CD4-positive, alpha-beta T cell (primary cell): ENCODE measurements around the gene MED15. TPM values are rescaled to one million over a fixed set of nuclear protein-coding genes. Genes with fewer than 3 reads are reported as not detected.

Experiments
- ATAC-seq: fragments of 200-7000 bp; cut with Tn5 transposase; one replicate; pipeline ENCODE4 v1.10.0; 2022; ENCODE audit warnings: mild to moderate bottlenecking; ENCODE audit not compliant: poor library complexity
- CTCF ChIA-PET: fragments of 350-600 bp; sonication (Branson Sonifier 250); formaldehyde crosslinking; loops from one replicate; lab custom pipeline; 2021; ENCODE audit warnings: antibody characterized with exemption, inconsistent platforms; lab: Charles Lee
- POLR2A ChIA-PET: fragments of 350-600 bp; sonication (Branson Sonifier 250); formaldehyde crosslinking; loops from one replicate; lab custom pipeline; 2021; ENCODE audit warnings: antibody characterized with exemption, inconsistent platforms; lab: Charles Lee
- DNase-seq, 14 experiments: peaks; one replicate each; pipeline ENCODE4 v3.0.0-alpha.2; 2013 to 2020; ENCODE audit warnings: mixed read lengths in 2 of 14
- H3K27ac ChIP-seq, 2 donors: one replicate each; pipeline versions ENCODE4 v1.5.1 to v1.7.0; 2013; ENCODE audit warnings: low read length in 2 of 2, low read depth in 1 of 2, mild to moderate bottlenecking in 1 of 2
- H3K27me3 ChIP-seq, 2 experiments: 1 replicate in 1 of 2; 2 replicates in 1 of 2; pipeline versions ENCODE4 v1.6.1 to v1.7.0; 2013; ENCODE audit warnings: low read length in 2 of 2, control low read depth in 1 of 2, mild to moderate bottlenecking in 1 of 2, moderate library complexity in 1 of 2; ENCODE audit not compliant: insufficient read depth in 2 of 2, control insufficient read depth in 1 of 2
- H3K36me3 ChIP-seq: one replicate; pipeline ENCODE4 v1.6.1; 2013; ENCODE audit warnings: low read length, control low read depth; ENCODE audit not compliant: insufficient read depth
- H3K4me1 ChIP-seq: one replicate; pipeline ENCODE4 v1.6.1; 2013; ENCODE audit warnings: low read length, control low read depth; ENCODE audit not compliant: insufficient read depth
- H3K4me3 ChIP-seq: one replicate; pipeline ENCODE4 v1.5.1; 2013; ENCODE audit warnings: mild to moderate bottlenecking, low read length, moderate library complexity
- H3K9me3 ChIP-seq, 2 experiments: 1 replicate in 1 of 2; 2 replicates in 1 of 2; pipeline versions ENCODE4 v1.6.1 to v1.7.0; 2013; ENCODE audit warnings: low read length in 2 of 2, mild to moderate bottlenecking in 2 of 2, control low read depth in 1 of 2, moderate library complexity in 1 of 2; ENCODE audit not compliant: control insufficient read depth in 1 of 2, insufficient read depth in 1 of 2
- H3K27ac Mint-ChIP-seq: one replicate; pipeline ENCODE4 v1.8.0; 2020; ENCODE audit warnings: mixed read lengths
- H3K27me3 Mint-ChIP-seq: one replicate; pipeline ENCODE4 v1.8.0; 2021; ENCODE audit warnings: mixed read lengths
- H3K36me3 Mint-ChIP-seq: one replicate; pipeline ENCODE4 v1.8.0; 2021; ENCODE audit warnings: low read depth, mixed read lengths
- H3K4me1 Mint-ChIP-seq: one replicate; pipeline ENCODE4 v1.8.0; 2021; ENCODE audit warnings: low read depth, mixed read lengths
- H3K4me3 Mint-ChIP-seq: one replicate; pipeline ENCODE4 v1.8.0; 2020; ENCODE audit warnings: mild to moderate bottlenecking, mixed read lengths
- H3K9me3 Mint-ChIP-seq: one replicate; pipeline ENCODE4 v1.8.0; 2020; ENCODE audit warnings: mixed read lengths
- intact Hi-C, 2 experiments: fragments of 100-400 bp; cut with DNase I in 1 of 2; cut with micrococcal nuclease in 1 of 2; formaldehyde crosslinking; loops; one replicate each; pipeline versions ENCODE4 v1.15.1 to v1.9.0; 2023 to 2025; cut with DNase I, micrococcal nuclease
- total RNA-seq, 174 experiments: library from RNA in 2 of 174; stranded (reverse) in 2 of 174; gene quantifications; one replicate each; pipeline ENCODE4 v1.2.3 and lab custom pipeline; 2021 to 2026
- TF ChIP-seq, protein P1 (sequence below): fragments of 200-600 bp; IDR thresholded peaks from one replicate; pipeline ENCODE4 v1.8.0; 2022; ENCODE audit warnings: antibody characterized with exemption, mild to moderate bottlenecking

MED15 gene
- total RNA-seq, 2 experiments from 2014 or later, result 181 to 191 TPM

DNA sequence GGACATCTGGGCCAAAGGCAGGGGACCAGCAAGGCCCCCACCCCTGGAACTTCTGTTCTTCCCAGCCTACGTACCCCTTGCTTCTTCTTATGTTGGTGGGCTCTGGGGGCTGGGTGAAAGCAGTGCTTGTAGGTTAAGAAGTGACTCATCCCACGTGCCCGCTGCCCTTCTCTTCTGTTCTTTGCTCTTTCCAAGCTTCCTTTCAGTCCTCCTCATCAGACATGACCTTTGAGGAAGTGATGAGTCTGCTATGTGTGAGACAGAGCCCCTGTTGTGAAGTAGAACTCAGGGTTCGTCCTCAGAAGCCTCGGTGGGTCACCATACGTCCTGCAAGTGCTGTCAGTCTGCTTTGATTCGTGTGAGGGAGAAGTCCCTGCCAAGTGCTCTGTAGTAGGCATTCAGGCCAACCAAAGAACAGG, 12.7 kb downstream of the MED15 start:
- Mint-ChIP-seq H3K4me1 (peaks cover 78% of the 10 kb centered on the region), H3K4me3 (no peak overlapping the region), H3K27me3 (no peaks in the 10 kb centered on the region), H3K27ac (peak overlapping the region; percentile 75), H3K36me3 (peaks cover 64% of the 10 kb centered on the region), H3K9me3 (no peaks in the 10 kb centered on the region)
- H3K27me3 ChIP-seq, result no peaks in the 10 kb centered on the region
- intact Hi-C loops, result loop anchor here in 1 of 2 experiments (5.0 kb wide), 1 partner anchor 47 kb away; no protein-coding TSS in a partner anchor
- ATAC-seq (no peak), DNase-seq (peak in 2 of 14 experiments; percentile 18 to 46)
- no peaks in the 10 kb centered on the region for H3K9me3 ChIP-seq
- ChIA-PET CTCF (interaction anchor here (0.8 to 1.3 kb wide), 3 partner anchors 25 to 44 kb away, joined by 3 to 4 read pairs (median 4); no protein-coding TSS in a partner anchor), POLR2A (interaction anchor here (0.9 kb wide), 1 partner anchor 44 kb away, joined by 3 read pairs; no protein-coding TSS in a partner anchor)
- H3K4me1 ChIP-seq, result peaks cover 76% of the 10 kb centered on the region
- no peak overlapping the region for H3K4me3 ChIP-seq
- H3K27ac ChIP-seq, result peak overlapping the region in 1 of 2 donors; percentile 33
- TF ChIP-seq, protein P1, sequence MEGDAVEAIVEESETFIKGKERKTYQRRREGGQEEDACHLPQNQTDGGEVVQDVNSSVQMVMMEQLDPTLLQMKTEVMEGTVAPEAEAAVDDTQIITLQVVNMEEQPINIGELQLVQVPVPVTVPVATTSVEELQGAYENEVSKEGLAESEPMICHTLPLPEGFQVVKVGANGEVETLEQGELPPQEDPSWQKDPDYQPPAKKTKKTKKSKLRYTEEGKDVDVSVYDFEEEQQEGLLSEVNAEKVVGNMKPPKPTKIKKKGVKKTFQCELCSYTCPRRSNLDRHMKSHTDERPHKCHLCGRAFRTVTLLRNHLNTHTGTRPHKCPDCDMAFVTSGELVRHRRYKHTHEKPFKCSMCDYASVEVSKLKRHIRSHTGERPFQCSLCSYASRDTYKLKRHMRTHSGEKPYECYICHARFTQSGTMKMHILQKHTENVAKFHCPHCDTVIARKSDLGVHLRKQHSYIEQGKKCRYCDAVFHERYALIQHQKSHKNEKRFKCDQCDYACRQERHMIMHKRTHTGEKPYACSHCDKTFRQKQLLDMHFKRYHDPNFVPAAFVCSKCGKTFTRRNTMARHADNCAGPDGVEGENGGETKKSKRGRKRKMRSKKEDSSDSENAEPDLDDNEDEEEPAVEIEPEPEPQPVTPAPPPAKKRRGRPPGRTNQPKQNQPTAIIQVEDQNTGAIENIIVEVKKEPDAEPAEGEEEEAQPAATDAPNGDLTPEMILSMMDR, result no peak
- peaks cover 33% of the 10 kb centered on the region for H3K36me3 ChIP-seq

- Histone ChIP-seq H3K4me1 (peaks cover 68% of the 10 kb centered on the region), H3K27me3 (no peaks in the 10 kb centered on the region), H3K9me3 (no peaks in the 10 kb centered on the region), H3K4me3 (no peak overlapping the region), H3K27ac (peak overlapping the region in 1 of 2 donors; percentile 42), H3K36me3 (peaks cover 44% of the 10 kb centered on the region)
- Mint-ChIP-seq H3K9me3 (no peaks in the 10 kb centered on the region), H3K27ac (peak overlapping the region; percentile 74), H3K27me3 (no peaks in the 10 kb centered on the region), H3K4me3 (peak overlapping the region; percentile 76), H3K36me3 (peaks cover 69% of the 10 kb centered on the region), H3K4me1 (peaks cover 78% of the 10 kb centered on the region)
- TF ChIP-seq, protein P1, result no peak
- no peak for DNase-seq
- intact Hi-C loops, result loop anchor here in 1 of 2 experiments (5.0 kb wide), 1 partner anchor 45 kb away; no protein-coding TSS in a partner anchor
- no peak for ATAC-seq
- CTCF ChIA-PET, result interaction anchor here (0.6 to 2.6 kb wide), 4 partner anchors 10 to 48 kb away, joined by 3 to 20 read pairs (median 4); no protein-coding TSS in a partner anchor
- POLR2A ChIA-PET, result interaction anchor here (1.0 to 3.4 kb wide), 3 partner anchors 35 to 58 kb away, joined by 4 to 17 read pairs (median 5); no protein-coding TSS in a partner anchor
Measured at GRCh38 chr22:20522134-20523004, 15.0 kb downstream of the MED15 start.

- Mint-ChIP-seq H3K4me1 (peaks cover 72% of the 10 kb centered on the region), H3K27me3 (no peaks in the 10 kb centered on the region), H3K27ac (peak overlapping the region; percentile 74), H3K9me3 (no peaks in the 10 kb centered on the region), H3K36me3 (peaks cover 68% of the 10 kb centered on the region), H3K4me3 (peak overlapping the region; percentile 68)
- Histone ChIP-seq H3K9me3 (no peaks in the 10 kb centered on the region), H3K36me3 (peaks cover 42% of the 10 kb centered on the region), H3K4me3 (no peak overlapping the region), H3K27me3 (no peaks in the 10 kb centered on the region), H3K4me1 (peaks cover 59% of the 10 kb centered on the region), H3K27ac (peak overlapping the region; percentile 37 to 42)
- TF ChIP-seq, protein P1, result no peak
- ChIA-PET CTCF (interaction anchor here (0.6 to 2.6 kb wide), 5 partner anchors 11 to 47 kb away, joined by 3 to 20 read pairs (median 5); no protein-coding TSS in a partner anchor), POLR2A (interaction anchor here (0.6 to 3.4 kb wide), 10 partner anchors 10 to 393 kb away, joined by 3 to 17 read pairs (median 6); partner anchors contain the start of gene MED15)
- intact Hi-C loops, result loop anchor here in 1 of 2 experiments (5.0 kb wide), 1 partner anchor 44 kb away; no protein-coding TSS in a partner anchor
- peak in 5 of 14 experiments; percentile 27 to 56 (median 49) for DNase-seq
- peak; percentile 61 for ATAC-seq
Measured at GRCh38 chr22:20523086-20523983, 15.9 kb downstream of the MED15 start.
